GM12878 (cell line): ENCODE results near the gene NANOS2. TPM values are rescaled to one million over a fixed set of nuclear protein-coding genes. Genes with fewer than 3 reads are reported as not detected.
A peak's percentile ranks its signal among the peaks of the same experiment; 100 is the strongest.
"Not testable (repeated sequence)": the region's sequence is repeated elsewhere in the genome, so short reads cannot be mapped to it uniquely, and the experiment has no call there.

Experiments used
- ATAC-seq: fragments of 200-7000 bp; cut with Tn5 transposase; 3 replicates; pipeline ENCODE4 v1.9.1; 2020; ENCODE audit warnings: mild to moderate bottlenecking, moderate library complexity
- BruUV-seq: library from RNA; stranded (reverse); fragments of 400-500 nt; replicated peaks from 2 replicates; lab custom pipeline; 2021; lab: Mats Ljungman, UMichigan
- CTCF ChIA-PET: fragments of 300-600 bp; sonication (Branson Sonifier 250); formaldehyde crosslinking; extraction: SDS; loops from one replicate; lab custom pipeline; 2021; ENCODE audit warnings: inconsistent platforms; lab: Yijun Ruan, JAX
- POLR2A ChIA-PET: fragments of 350-600 bp; formaldehyde crosslinking; extraction: SDS; loops from one replicate; lab custom pipeline; 2021; ENCODE audit warnings: inconsistent platforms; lab: Charles Lee
- RAD21 ChIA-PET: fragments of 300-600 bp; sonication (Branson Sonifier 250); formaldehyde crosslinking; loops from one replicate; lab custom pipeline; 2023; ENCODE audit warnings: antibody characterized with exemption; ENCODE audit not compliant: unreplicated experiment; lab: Charles Lee
- SMC1A ChIA-PET: fragments of 300-600 bp; sonication (Branson Sonifier 250); formaldehyde crosslinking; loops from one replicate; lab custom pipeline; 2023; ENCODE audit not compliant: unreplicated experiment, uncharacterized antibody; lab: Charles Lee
- DNase-seq: peaks from one replicate; pipeline ENCODE4 v3.0.0-alpha.2; 2011; ENCODE audit warnings: low read depth, low spot score
- FAIRE-seq: peaks from 3 replicates; lab custom pipeline; 2011; peaks lifted over from hg19 to GRCh38; lab: Jason Lieb, UNC
- H2AFZ ChIP-seq: 2 replicates; pipeline ENCODE4 v1.6.0; 2011; ENCODE audit warnings: low read depth, low read length, control low read depth; ENCODE audit not compliant: control insufficient read depth
- H3K27ac ChIP-seq: 2 replicates; pipeline ENCODE4 v1.5.1; 2011; ENCODE audit warnings: control low read depth; ENCODE audit not compliant: control insufficient read depth, insufficient read depth
- H3K27me3 ChIP-seq, 2 experiments: replicated peaks in 1 of 2; 2 replicates each; pipeline versions ENCODE4 v1.6.0 to v1.6.1; 2011; ENCODE audit warnings: low read length in 1 of 2; ENCODE audit not compliant: control insufficient read depth in 2 of 2, insufficient read depth in 2 of 2
- H3K36me3 ChIP-seq, 2 experiments: 2 replicates each; pipeline ENCODE4 v1.5.1; 2011; ENCODE audit warnings: low read length in 1 of 2; ENCODE audit not compliant: control insufficient read depth in 2 of 2, insufficient read depth in 2 of 2
- H3K4me1 ChIP-seq: 2 replicates; pipeline ENCODE4 v1.6.1; 2011; ENCODE audit warnings: mild to moderate bottlenecking, low read length, moderate library complexity, mixed read lengths; ENCODE audit not compliant: control insufficient read depth, insufficient read depth
- H3K4me2 ChIP-seq: 2 replicates; pipeline ENCODE4 v1.6.0; 2011; ENCODE audit warnings: control low read depth; ENCODE audit not compliant: control insufficient read depth, insufficient read depth
- H3K4me3 ChIP-seq: fragments of 200-600 bp; sonication (generic); 2 replicates; pipeline ENCODE4 v1.5.1; 2016
- H3K79me2 ChIP-seq: 2 replicates; pipeline ENCODE4 v1.6.0; 2011; ENCODE audit warnings: low read length; ENCODE audit not compliant: control insufficient read depth, insufficient read depth
- H3K9ac ChIP-seq: 2 replicates; pipeline ENCODE4 v1.8.0; 2011; ENCODE audit warnings: low read length, control low read depth, mixed read lengths; ENCODE audit not compliant: control insufficient read depth, insufficient read depth
- H3K9me3 ChIP-seq: replicated peaks from 3 replicates; pipeline ENCODE4 v1.5.1; 2011; ENCODE audit warnings: mild to moderate bottlenecking, low read length; ENCODE audit not compliant: control insufficient read depth, insufficient read depth
- H4K20me1 ChIP-seq: 2 replicates; pipeline ENCODE4 v1.6.0; 2011; ENCODE audit not compliant: control insufficient read depth, insufficient read depth
- MLLT1 ChIP-seq: fragments of 450-650 bp; IDR thresholded peaks from 2 replicates; pipeline ENCODE4 v1.6.1; 2016; ENCODE audit warnings: mild to moderate bottlenecking
- SPI1 ChIP-seq: IDR thresholded peaks from 2 replicates; pipeline ENCODE4 v1.6.1; 2011; ENCODE audit warnings: low read depth, mild to moderate bottlenecking, low read length, moderate library complexity, borderline replicate concordance; ENCODE audit not compliant: insufficient read depth
- ZBTB40 ChIP-seq: fragments of 450-650 bp; IDR thresholded peaks from 2 replicates; pipeline ENCODE4 v1.6.1; 2016; ENCODE audit warnings: mild to moderate bottlenecking, moderate library complexity, borderline replicate concordance
- WGBS: methylation state at CpG from one replicate; pipeline ENCODE4 v1.1.6; 2016; ENCODE audit warnings: low lambda C conversion rate; ENCODE audit not compliant: insufficient replicate concordance, insufficient coverage; ENCODE audit errors: missing lambda C conversion rate; 5-methylcytosine and 5-hydroxymethylcytosine counted together
- in situ Hi-C: fragments of 300-500 bp; cut with MboI; formaldehyde crosslinking; loops from 9 replicates; pipeline ENCODE4 v1.14.3; 2018; ENCODE audit warnings: mixed read lengths
- intact Hi-C: fragments of 100-400 bp; cut with micrococcal nuclease; formaldehyde crosslinking; loops from one replicate; pipeline ENCODE4 v1.14.2; 2022; ENCODE audit not compliant: unreplicated experiment
- polyA plus RNA-seq, 11 experiments: library from polyadenylated mRNA; depleted of rRNA in 4 of 11; unstranded in 6 of 11; stranded (reverse) in 5 of 11; fragments of >200 nt; fragmentation: Nextera tagmentation in 4 of 11; fragmentation: Illumina TruSeq in 1 of 11; extraction: Ambion mirVana in 4 of 11; extraction: Trizol in 1 of 11; gene quantifications; 1 replicate in 1 of 11; 2 replicates in 10 of 11; pipeline versions ENCODE4 v1.2.1 to v1.2.3, GENCODE V29; 2011 to 2016; ENCODE audit warnings: inconsistent platforms in 2 of 11, missing spikeins in 2 of 11, low read depth in 1 of 11
- total RNA-seq, 4 experiments: library from RNA; depleted of rRNA in 3 of 4; stranded (reverse); fragments of >200 nt in 3 of 4; fragmentation: Illumina TruSeq in 1 of 4; extraction: Trizol in 1 of 4; gene quantifications; 2 replicates each; pipeline versions ENCODE4 v1.2.1 to v1.2.3, GENCODE V29; 2013 to 2021

NANOS2 gene
- total and polyA plus RNA-seq, 10 of the 15 experiments (the other 5 are each of a cell fraction or from before 2014, with no cell fraction given), result not detected

GRCh38 chr19:45899253-45899652, 15.3 kb downstream of the NANOS2 start (continued):
- no peak for TF ChIP-seq MLLT1
- TF ChIP-seq, all 136 proteins: peak for 0

GRCh38 chr19:45897261-45897812, 17.2 kb downstream of the NANOS2 start:
- H3K4me3 ChIP-seq, result no peak overlapping the region
- TF ChIP-seq ZBTB40 (no peak), SPI1 (peak; percentile 31; the same call in 1 of the 2 replicates)
- 66% methylated on average over 8 of the region's 8 CpGs for WGBS
- ChIA-PET RAD21 (no interaction called here), POLR2A (no interaction called here), CTCF (no interaction called here), SMC1A (interaction anchor here (1.2 kb wide), 1 partner anchor 12 kb away, joined by 3 read pairs; the partner anchor contains the start of gene IRF2BP1)
- no TSS peak for BruUV-seq
- no peaks in the 10 kb centered on the region for H3K9me3 ChIP-seq
- H3K36me3 ChIP-seq, result no peaks in the 10 kb centered on the region; a peak in 2 of 4 replicates
- no peaks in the 10 kb centered on the region for H3K27me3 ChIP-seq
- no peak overlapping the region for H3K9ac ChIP-seq
- FAIRE-seq, result no peak
- ATAC-seq, result no peak
- in situ Hi-C loops (no loop called here), intact Hi-C loops (no loop called here)
- DNase-seq, result no peak
- no peak overlapping the region for H2AFZ ChIP-seq
- no peak overlapping the region for H3K4me2 ChIP-seq
- H4K20me1 ChIP-seq, result no peaks in the 10 kb centered on the region
- H3K27ac ChIP-seq, result no peak overlapping the region
- peaks cover 8% of the 10 kb centered on the region for H3K79me2 ChIP-seq
- peaks cover 9% of the 10 kb centered on the region for H3K4me1 ChIP-seq

GRCh38 chr19:45895983-45896599, 18.5 kb downstream of the NANOS2 start:
- H3K4me1 ChIP-seq, BruUV-seq, H3K9ac ChIP-seq, H2AFZ ChIP-seq, FAIRE-seq, intact Hi-C loops, H3K27ac ChIP-seq, in situ Hi-C loops, RAD21 ChIA-PET, ATAC-seq, H3K9me3 ChIP-seq, H3K4me3 ChIP-seq, H3K36me3 ChIP-seq, H3K27me3 ChIP-seq, POLR2A ChIA-PET, H4K20me1 ChIP-seq, DNase-seq, H3K4me2 ChIP-seq, H3K79me2 ChIP-seq: not testable (repeated sequence)
- CTCF ChIA-PET, result interaction anchor here (1.6 kb wide), 1 partner anchor 32 kb away, joined by 4 read pairs; the partner anchor contains the start of gene FOXA3
- SMC1A ChIA-PET, result interaction anchor here (1.0 kb wide), 1 partner anchor 30 kb away, joined by 3 read pairs; no protein-coding TSS in a partner anchor
- 92% methylated on average over 12 of the region's 12 CpGs for WGBS
